ENCODE data around the gene SMPD1. TPM values are rescaled to one million over a fixed set of nuclear protein-coding genes. Genes with fewer than 3 reads are reported as not detected.

The SMPD1 gene
- total and polyA plus RNA-seq, 9 of the 15 experiments (the other 6 are each of a cell fraction or from before 2014, with no cell fraction given) = 0.90 to 9.9 (median 5.2) TPM

DNA sequence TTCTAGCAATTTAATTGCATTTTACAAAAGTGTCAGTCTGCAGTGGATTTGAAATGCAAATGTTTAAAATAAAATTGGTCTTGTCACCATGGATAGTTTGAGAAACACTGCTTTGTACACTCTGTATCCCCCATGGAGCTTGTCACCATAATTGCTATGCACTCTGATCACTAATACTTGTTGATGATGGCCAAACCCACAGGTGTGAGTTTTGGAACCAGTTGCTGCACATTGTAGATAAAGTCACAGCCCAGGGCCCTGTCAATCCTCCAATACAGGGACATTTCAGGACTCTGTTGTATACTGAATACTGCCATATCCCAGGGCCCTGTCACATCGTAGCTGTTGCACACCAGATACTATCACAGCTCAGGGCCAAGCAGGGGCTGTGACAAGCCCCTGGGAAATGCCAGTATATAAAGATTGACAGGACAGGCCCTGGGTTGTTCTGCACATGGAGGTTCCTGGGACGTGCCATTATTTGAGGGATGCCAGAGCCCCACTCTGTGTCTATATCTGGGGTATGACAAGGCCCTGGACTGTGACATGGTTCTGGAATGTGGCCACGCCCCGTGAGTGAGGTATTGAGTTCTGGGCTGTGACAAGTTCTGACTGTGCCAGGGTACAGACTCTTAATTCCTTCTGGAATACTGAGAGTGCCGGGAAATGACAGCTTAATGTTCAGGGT, 27.9 kb upstream of the SMPD1 start:
- WGBS (ENCODE audit: insufficient coverage, low coverage, missing lambda C conversion rate) = 35% methylated on average over 5 of the region's 5 CpGs
- no peaks in the 10 kb centered on the region for H3K79me2 ChIP-seq (ENCODE audit: control insufficient read depth, insufficient read depth, low read length)
- no peaks in the 10 kb centered on the region for H3K36me3 ChIP-seq (ENCODE audit: control insufficient read depth, insufficient read depth, low read length)
- H4K20me1 ChIP-seq (replicated peaks; ENCODE audit: control insufficient read depth, insufficient read depth, low read length) = no peaks in the 10 kb centered on the region
- H3K9ac ChIP-seq (ENCODE audit: insufficient read depth in 1 of 2, low read depth in 2 of 2, low read length in 2 of 2) = no peak overlapping the region
- in situ Hi-C loops (cut with MboI) (no loop called here), intact Hi-C loops (cut with micrococcal nuclease) (loop anchor here (5.0 kb wide), 1 partner anchor 65 kb away; no protein-coding TSS in a partner anchor)
- H3K9me3 ChIP-seq (replicated peaks; ENCODE audit: control insufficient read depth, insufficient read depth, low read depth, low read length) = no peaks in the 10 kb centered on the region
- FAIRE-seq (no peak), DNase-seq (ENCODE audit: extremely low read depth in 1 of 4, low spot score in 3 of 4) (no peak), ATAC-seq (no peak)
- CTCF ChIA-PET (ENCODE audit: low intra/inter-chr PET ratio) = interaction anchor here (0.9 to 2.3 kb wide), 3 partner anchors 111 to 369 kb away, joined by 3 to 8 read pairs (median 4); no protein-coding TSS in a partner anchor
- H3K4me2 ChIP-seq (ENCODE audit: insufficient read depth, low read length) = no peak overlapping the region
- H3K4me3 ChIP-seq = no peak overlapping the region
- no TSS peak for BruUV-seq (replicated peaks)
- TF ChIP-seq ZEB2 (IDR thresholded peaks at IDR 0.05) (no peak), RUNX1 (IDR thresholded peaks at IDR 0.05; ENCODE audit: low read depth) (no peak), ERF (CRISPR knock-in tag; IDR thresholded peaks at IDR 0.05) (no peak), GATAD2A (IDR thresholded peaks at IDR 0.05) (no peak)
- H3K27ac ChIP-seq (ENCODE audit: extremely low read depth, low read depth, low read length) = no peak overlapping the region
- no peaks in the 10 kb centered on the region for H3K9me1 ChIP-seq (ENCODE audit: control insufficient read depth, insufficient read depth, low read length)
- POLR2A ChIA-PET = interaction anchor here (1.0 to 1.1 kb wide), 2 partner anchors 11 to 22 kb away, joined by 3 read pairs; no protein-coding TSS in a partner anchor
- no peaks in the 10 kb centered on the region for H3K4me1 ChIP-seq (replicated peaks in 1 of 2; ENCODE audit: control insufficient read depth in 2 of 2, insufficient read depth in 2 of 2, low read length in 2 of 2)
- peaks cover 8 to 9% of the 10 kb centered on the region in 2 experiments; a peak in 2 of 5 replicates for H3K27me3 ChIP-seq (ENCODE audit: control insufficient read depth in 2 of 2, insufficient read depth in 2 of 2, low read length in 2 of 2)
- no peak overlapping the region for H2AFZ ChIP-seq (ENCODE audit: low read depth, low read length)

Measured in K562 (cell line).